CD14-positive monocyte (primary cell): ENCODE measurements around the gene LYPLAL1. TPM values are rescaled to one million over a fixed set of nuclear protein-coding genes. Genes with fewer than 3 reads are reported as not detected.

Source experiments
- DNase-seq, 3 donors: peaks; one replicate each; pipeline ENCODE4 v3.0.0-alpha.2; 2011 to 2022
- H2AFZ ChIP-seq: 2 replicates; pipeline ENCODE4 v1.6.0; 2012; ENCODE audit warnings: mild to moderate bottlenecking, low read depth, low read length, inconsistent platforms; ENCODE audit not compliant: insufficient read depth, poor library complexity, severe bottlenecking
- H3K27ac ChIP-seq, 2 donors: 1 replicate in 1 of 2; 2 replicates in 1 of 2; pipeline ENCODE4 v1.5.1; 2012 to 2013; ENCODE audit warnings: low read length in 2 of 2, control low read depth in 1 of 2, inconsistent platforms in 1 of 2, low read depth in 1 of 2, mild to moderate bottlenecking in 1 of 2
- H3K27me3 ChIP-seq, 2 donors: one replicate each; pipeline versions ENCODE4 v1.6.0 to v1.6.1; 2011 to 2013; ENCODE audit warnings: low read length in 2 of 2; ENCODE audit not compliant: control insufficient read depth in 2 of 2, insufficient read depth in 2 of 2
- H3K36me3 ChIP-seq, 2 donors: replicated peaks in 1 of 2; 1 replicate in 1 of 2; 2 replicates in 1 of 2; pipeline versions ENCODE4 v1.5.1 to v1.6.1; 2012 to 2013; ENCODE audit warnings: low read length in 2 of 2, control low read depth in 1 of 2, inconsistent platforms in 1 of 2, mild to moderate bottlenecking in 1 of 2; ENCODE audit not compliant: insufficient read depth in 2 of 2, control insufficient read depth in 1 of 2
- H3K4me1 ChIP-seq, 2 donors: 1 replicate in 1 of 2; 2 replicates in 1 of 2; pipeline versions ENCODE4 v1.5.1 to v1.6.1; 2012 to 2013; ENCODE audit warnings: low read length in 2 of 2, control low read depth in 1 of 2, inconsistent platforms in 1 of 2, mild to moderate bottlenecking in 1 of 2, moderate library complexity in 1 of 2; ENCODE audit not compliant: insufficient read depth in 2 of 2, control insufficient read depth in 1 of 2
- H3K4me2 ChIP-seq: replicated peaks from 2 replicates; pipeline ENCODE3; 2012; ENCODE audit warnings: low read length, moderate library complexity, mild to moderate bottlenecking; ENCODE audit not compliant: poor library complexity, severe bottlenecking; ENCODE audit errors: extremely low read depth
- H3K4me3 ChIP-seq, 3 experiments: fragments of 200-600 bp in 1 of 3; sonication (generic) in 1 of 3; replicated peaks in 1 of 3; 1 replicate in 2 of 3; 2 replicates in 1 of 3; pipeline ENCODE4 v1.5.1; 2011 to 2013; ENCODE audit warnings: low read length in 3 of 3, mild to moderate bottlenecking in 3 of 3, control low read depth in 2 of 3, low read depth in 2 of 3, inconsistent platforms in 1 of 3, moderate library complexity in 1 of 3
- H3K79me2 ChIP-seq: 2 replicates; pipeline ENCODE4 v1.6.0; 2012; ENCODE audit warnings: mild to moderate bottlenecking, control low read depth, inconsistent platforms, low read length, moderate library complexity; ENCODE audit not compliant: insufficient read depth
- H3K9ac ChIP-seq: 2 replicates; pipeline ENCODE4 v1.6.0; 2017; ENCODE audit warnings: low read length, mild to moderate bottlenecking; ENCODE audit not compliant: insufficient read depth, poor library complexity, severe bottlenecking
- H3K9me3 ChIP-seq, 2 donors: replicated peaks in 1 of 2; 1 replicate in 1 of 2; 2 replicates in 1 of 2; pipeline versions ENCODE4 v1.5.1 to v1.6.1; 2012 to 2013; ENCODE audit warnings: low read length in 2 of 2, control low read depth in 1 of 2; ENCODE audit not compliant: control insufficient read depth in 1 of 2, insufficient read depth in 1 of 2
- H4K20me1 ChIP-seq: 2 replicates; pipeline ENCODE4 v1.6.0; 2012; ENCODE audit warnings: mild to moderate bottlenecking, low read length, control low read depth, moderate library complexity; ENCODE audit not compliant: insufficient read depth
- H3K27ac Mint-ChIP-seq, 7 donors: one replicate each; pipeline ENCODE4 v1.8.0; 2020; ENCODE audit warnings: mild to moderate bottlenecking in 7 of 7, mixed read lengths in 7 of 7, moderate library complexity in 6 of 7, inconsistent platforms in 2 of 7
- H3K27me3 Mint-ChIP-seq, 3 donors: one replicate each; pipeline ENCODE4 v1.8.0; 2021 to 2022; ENCODE audit warnings: low read depth in 3 of 3, mild to moderate bottlenecking in 3 of 3, mixed read lengths in 3 of 3, moderate library complexity in 3 of 3, inconsistent platforms in 1 of 3
- H3K36me3 Mint-ChIP-seq, 2 donors: one replicate each; pipeline ENCODE4 v1.8.0; 2020; ENCODE audit warnings: mixed read lengths in 2 of 2, inconsistent platforms in 1 of 2, mild to moderate bottlenecking in 1 of 2
- H3K4me1 Mint-ChIP-seq: one replicate; pipeline ENCODE4 v1.8.0; 2020; ENCODE audit warnings: mild to moderate bottlenecking, mixed read lengths
- H3K4me3 Mint-ChIP-seq, 2 donors: one replicate each; pipeline ENCODE4 v1.8.0; 2020; ENCODE audit warnings: mild to moderate bottlenecking in 2 of 2, mixed read lengths in 2 of 2, moderate library complexity in 1 of 2
- H3K9me3 Mint-ChIP-seq, 7 donors: one replicate each; pipeline ENCODE4 v1.8.0; 2020 to 2022; ENCODE audit warnings: mixed read lengths in 7 of 7, mild to moderate bottlenecking in 6 of 7, moderate library complexity in 6 of 7, inconsistent platforms in 2 of 7
- CTCF ChIP-seq: fragments of 200-600 bp; IDR thresholded peaks from one replicate; pipeline ENCODE4 v1.8.0; 2022; ENCODE audit warnings: antibody characterized with exemption, mild to moderate bottlenecking
- WGBS: methylation state at CpG from one replicate; pipeline ENCODE4 v1.1.5; 2013; ENCODE audit warnings: missing lambda C conversion rate; ENCODE audit not compliant: insufficient coverage; 5-methylcytosine and 5-hydroxymethylcytosine counted together
- intact Hi-C, 2 donors: fragments of 100-400 bp; cut with micrococcal nuclease; formaldehyde crosslinking; loops; one replicate each; pipeline versions ENCODE4 v1.15.0 to v1.15.1; 2023
- polyA plus RNA-seq, 3 donors: library from polyadenylated mRNA; depleted of rRNA in 1 of 3; unstranded in 2 of 3; stranded (reverse) in 1 of 3; fragments of 300-500 nt in 2 of 3; fragments of >200 nt in 1 of 3; fragmentation: Illumina TruSeq in 2 of 3; gene quantifications; 1 replicate in 2 of 3; 2 replicates in 1 of 3; pipeline ENCODE4 v1.2.3, GENCODE V29; 2012 to 2021

The LYPLAL1 gene
- polyA plus RNA-seq, 3 donors, result 10.2 to 55.9 (median 36.1) TPM

GRCh38 chr1:219210067-219210466 lies 36.4 kb downstream of the LYPLAL1 start:
- H3K27me3 Mint-ChIP-seq, result no peaks in the 10 kb centered on the region
- no peak overlapping the region for H3K4me3 Mint-ChIP-seq

GRCh38 chr1:219215477-219215876 lies 41.8 kb downstream of the LYPLAL1 start:
- Mint-ChIP-seq H3K27me3 (no peaks in the 10 kb centered on the region), H3K9me3 (peaks cover 0 to 5% (median 0%) of the 10 kb centered on the region in 7 donors), H3K27ac (no peak overlapping the region), H3K4me1 (peaks cover 4% of the 10 kb centered on the region), H3K36me3 (peaks cover 30 to 43% of the 10 kb centered on the region in 2 donors), H3K4me3 (no peak overlapping the region)
- TF ChIP-seq CTCF, result no peak
- H3K9ac ChIP-seq, result no peak overlapping the region
- H2AFZ ChIP-seq, result no peak overlapping the region
- no peaks in the 10 kb centered on the region for H4K20me1 ChIP-seq
- no peak overlapping the region for H3K4me2 ChIP-seq
- no peak overlapping the region for H3K27ac ChIP-seq
- no peaks in the 10 kb centered on the region for H3K9me3 ChIP-seq
- intact Hi-C loops, result no loop called here
- H3K4me1 ChIP-seq, result no peaks in the 10 kb centered on the region
- H3K27me3 ChIP-seq, result no peaks in the 10 kb centered on the region
- H3K79me2 ChIP-seq, result no peaks in the 10 kb centered on the region
- DNase-seq, result no peak
- H3K4me3 ChIP-seq, result no peak overlapping the region
- peaks cover 2 to 24% of the 10 kb centered on the region in 2 donors for H3K36me3 ChIP-seq

More at GRCh38 chr1:219210067-219210466, 36.4 kb downstream of the LYPLAL1 start:
- H3K27ac Mint-ChIP-seq, result no peak overlapping the region
- Histone ChIP-seq H3K4me2 (no peak overlapping the region), H3K4me1 (no peaks in the 10 kb centered on the region), H3K79me2 (no peaks in the 10 kb centered on the region), H3K9me3 (no peaks in the 10 kb centered on the region), H3K4me3 (no peak overlapping the region), H3K27ac (no peak overlapping the region), H3K9ac (no peak overlapping the region), H3K27me3 (no peaks in the 10 kb centered on the region), H3K36me3 (peaks cover 2 to 24% of the 10 kb centered on the region in 2 donors), H2AFZ (no peak overlapping the region), H4K20me1 (no peaks in the 10 kb centered on the region)
- H3K9me3 Mint-ChIP-seq, result peaks cover 0 to 5% (median 0%) of the 10 kb centered on the region in 7 donors
- no peak for DNase-seq
- peaks cover 7% of the 10 kb centered on the region for H3K4me1 Mint-ChIP-seq
- no peak for TF ChIP-seq CTCF
- intact Hi-C loops, result no loop called here
- peaks cover 23 to 28% of the 10 kb centered on the region in 2 donors for H3K36me3 Mint-ChIP-seq
- no CpG with 5 or more reads among the region's 5 CpGs for WGBS
